Psoas muscle (tissue), 8 donors: ENCODE results near the gene CHD2. TPM values are rescaled to one million over a fixed set of nuclear protein-coding genes. Genes with fewer than 3 reads are reported as not detected.
"Not testable (repeated sequence)": the region's sequence is repeated elsewhere in the genome, so short reads cannot be mapped to it uniquely, and the experiment has no call there.

Experiments
- ATAC-seq, 4 donors: fragments of 200-7000 bp; cut with Tn5 transposase; one replicate each; pipeline ENCODE4 v1.9.1; 2020; ENCODE audit warnings: moderate library complexity in 3 of 4, mild to moderate bottlenecking in 2 of 4
- DNase-seq, 2 donors: peaks; one replicate each; pipeline ENCODE4 v3.0.0-alpha.2; 2020
- H3K27ac ChIP-seq: fragments of 200-600 bp; one replicate; pipeline ENCODE4 v1.8.0; 2022
- H3K27me3 ChIP-seq, 3 donors: fragments of 200-600 bp in 1 of 3; one replicate each; pipeline versions ENCODE4 v1.6.1 to v1.8.0; 2013 to 2022; ENCODE audit warnings: low read length in 2 of 3, mild to moderate bottlenecking in 2 of 3, moderate library complexity in 1 of 3; ENCODE audit not compliant: insufficient read depth in 3 of 3
- H3K36me3 ChIP-seq, 2 donors: fragments of 200-600 bp in 1 of 2; one replicate each; pipeline versions ENCODE4 v1.6.1 to v1.8.0; 2013 to 2022; ENCODE audit warnings: low read depth in 1 of 2, mild to moderate bottlenecking in 1 of 2, moderate library complexity in 1 of 2; ENCODE audit not compliant: insufficient read depth in 1 of 2
- H3K4me1 ChIP-seq: fragments of 200-600 bp; one replicate; pipeline ENCODE4 v1.8.0; 2022
- H3K4me3 ChIP-seq: fragments of 200-600 bp; one replicate; pipeline ENCODE4 v1.8.0; 2022; ENCODE audit warnings: mild to moderate bottlenecking
- H3K9me3 ChIP-seq: fragments of 200-600 bp; one replicate; pipeline ENCODE4 v1.8.0; 2022
- WGBS, 3 donors: extraction: QIAGEN DNeasy Blood & Tissue Kit; methylation state at CpG; one replicate each; pipeline versions ENCODE4 v1.1.6 to v1.1.7; 2013; 5-methylcytosine and 5-hydroxymethylcytosine counted together
- intact Hi-C, 2 donors: fragments of 100-400 bp; cut with DNase I; formaldehyde crosslinking; loops; one replicate each; pipeline versions ENCODE4 v1.11.0 to v1.14.2; 2022
- polyA plus RNA-seq, 3 donors: library from polyadenylated mRNA; stranded (reverse); fragments of 200-250 nt; gene quantifications; one replicate each; pipeline ENCODE4 v1.2.3, GENCODE V29; 2013
- total RNA-seq, 4 donors: library from RNA; stranded (reverse); fragmentation: NEBNext Ultra II Directional in 2 of 4; extraction: Animal tissue kit (Norgen Biotek cat#: 25700) in 2 of 4; gene quantifications; one replicate each; pipeline versions ENCODE4 v1.2.1 to v1.2.4, GENCODE V29; 2021 to 2023
- TF ChIP-seq, protein P1 (sequence below): fragments of 200-600 bp; IDR thresholded peaks from one replicate; pipeline ENCODE4 v1.8.0; 2022; ENCODE audit warnings: antibody characterized with exemption
- donor health status: healthy with polysubstance abuse.
- donor health status: DM: no; HTN: no; CAD: no; lungs with moderate emphysema.
- donor health status: Bipolar disorder and iron deficiency.
- donor health status: healthy.
- donor health status: DM: yes; HTN: yes; CAD: no.
- donor health status: DM: no; HTN: no; CAD: no.
- donor health status: DM: no; HTN: no; CAD: no.
- donor health status: DM: yes; HTN: yes; CAD: no.

Gene CHD2
- total and polyA plus RNA-seq, 7 donors, result 11.1 to 53.0 (median 40.9) TPM

GRCh38 chr15:93030430-93031102, 130.4 kb downstream of the CHD2 start:
- Histone ChIP-seq H3K4me3 (peak overlapping the region; percentile 37), H3K9me3 (no peaks in the 10 kb centered on the region), H3K36me3 (peaks cover 0 to 12% of the 10 kb centered on the region in 2 donors), H3K27ac (peak overlapping the region; percentile 90), H3K4me1 (peaks cover 55% of the 10 kb centered on the region), H3K27me3 (no peaks in the 10 kb centered on the region)
- 12 to 18% (median 17%) methylated on average over 17 to 20 of the region's 20 CpGs for WGBS, 3 donors
- peak; percentile 60 to 71 (median 64) for ATAC-seq
- peak; percentile 71 to 87 for DNase-seq
- intact Hi-C loops, result loop anchor here (1.0 to 10.0 kb wide), 9 partner anchors 57 to 1292 kb away; partner anchors contain the start of gene RGMA (in 1 of the 2)
- TF ChIP-seq, protein P1, sequence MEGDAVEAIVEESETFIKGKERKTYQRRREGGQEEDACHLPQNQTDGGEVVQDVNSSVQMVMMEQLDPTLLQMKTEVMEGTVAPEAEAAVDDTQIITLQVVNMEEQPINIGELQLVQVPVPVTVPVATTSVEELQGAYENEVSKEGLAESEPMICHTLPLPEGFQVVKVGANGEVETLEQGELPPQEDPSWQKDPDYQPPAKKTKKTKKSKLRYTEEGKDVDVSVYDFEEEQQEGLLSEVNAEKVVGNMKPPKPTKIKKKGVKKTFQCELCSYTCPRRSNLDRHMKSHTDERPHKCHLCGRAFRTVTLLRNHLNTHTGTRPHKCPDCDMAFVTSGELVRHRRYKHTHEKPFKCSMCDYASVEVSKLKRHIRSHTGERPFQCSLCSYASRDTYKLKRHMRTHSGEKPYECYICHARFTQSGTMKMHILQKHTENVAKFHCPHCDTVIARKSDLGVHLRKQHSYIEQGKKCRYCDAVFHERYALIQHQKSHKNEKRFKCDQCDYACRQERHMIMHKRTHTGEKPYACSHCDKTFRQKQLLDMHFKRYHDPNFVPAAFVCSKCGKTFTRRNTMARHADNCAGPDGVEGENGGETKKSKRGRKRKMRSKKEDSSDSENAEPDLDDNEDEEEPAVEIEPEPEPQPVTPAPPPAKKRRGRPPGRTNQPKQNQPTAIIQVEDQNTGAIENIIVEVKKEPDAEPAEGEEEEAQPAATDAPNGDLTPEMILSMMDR, result peak; percentile 83

- DNase-seq (no peak), ATAC-seq (no peak)
- TF ChIP-seq, protein P1, result no peak
- H3K9me3 ChIP-seq, result no peaks in the 10 kb centered on the region
- peaks cover 0 to 7% of the 10 kb centered on the region in 2 donors for H3K36me3 ChIP-seq
- peak overlapping the region; percentile 37 for H3K4me3 ChIP-seq
- intact Hi-C loops, result loop anchor here (5.0 to 10.0 kb wide), 8 partner anchors 56 to 1291 kb away; partner anchors contain the start of gene RGMA (in 1 of the 2)
- H3K27ac ChIP-seq, result peak overlapping the region; percentile 90
- peaks cover 50% of the 10 kb centered on the region for H3K4me1 ChIP-seq
- H3K27me3 ChIP-seq, result no peaks in the 10 kb centered on the region
- WGBS, 3 donors, result 67 to 92% (median 71%) methylated on average over 7 to 9 of the region's 9 CpGs
Observed at GRCh38 chr15:93031103-93031464, 131.0 kb downstream of the CHD2 start.

DNA sequence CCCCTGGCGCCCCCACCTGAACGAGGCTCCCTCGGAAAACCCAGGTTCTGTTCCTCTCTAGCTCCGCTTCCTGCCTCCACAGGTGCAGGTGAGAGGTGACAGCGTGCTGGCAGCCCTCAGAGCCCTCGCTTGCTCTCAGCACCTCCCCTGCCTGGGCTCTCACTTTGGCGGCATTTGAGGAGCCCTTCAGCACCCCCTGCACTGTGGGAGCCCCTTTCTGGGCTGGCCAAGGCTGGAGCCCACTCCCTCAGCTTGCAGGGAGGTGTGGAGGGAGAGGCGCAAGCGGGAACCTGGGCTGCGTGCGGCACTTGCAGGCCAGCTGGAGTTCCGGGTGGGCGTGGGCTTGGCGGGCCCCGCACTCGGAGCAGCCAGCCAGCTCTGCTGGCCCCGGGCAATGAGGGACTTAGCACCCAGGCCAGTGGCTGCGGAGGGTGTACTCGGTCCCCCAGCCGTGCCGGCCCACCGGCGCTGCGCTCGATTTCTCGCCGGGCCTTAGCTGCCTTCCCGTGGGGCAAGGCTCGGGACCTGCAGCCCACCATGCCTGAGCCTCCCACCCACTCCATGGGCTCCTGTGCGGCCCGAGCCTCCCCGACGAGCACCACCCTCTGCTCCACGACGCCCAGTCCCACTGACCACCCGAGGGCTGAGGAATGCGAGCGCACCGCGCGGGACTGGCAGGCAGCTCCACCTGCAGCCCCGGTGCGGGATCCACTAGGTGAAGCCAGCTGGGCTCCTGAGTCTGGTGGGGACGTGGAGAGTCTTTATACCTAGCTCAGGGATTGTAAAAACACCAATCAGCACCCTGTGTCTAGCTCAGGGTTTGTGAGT, 131.6 kb downstream of the CHD2 start:
- H3K4me3 ChIP-seq, ATAC-seq, H3K9me3 ChIP-seq, H3K36me3 ChIP-seq, H3K27me3 ChIP-seq: not testable (repeated sequence)
- intact Hi-C loops, result loop anchor here (2.0 to 10.0 kb wide), 9 partner anchors 53 to 1291 kb away; partner anchors contain the start of gene RGMA (in 1 of the 2)
- H3K4me1 ChIP-seq, result peaks cover 46% of the 10 kb centered on the region
- WGBS, 3 donors, result 95 to 97% (median 95%) methylated on average over 39 to 44 of the region's 44 CpGs
- peak in 1 of 2 donors; percentile 48 for DNase-seq
- H3K27ac ChIP-seq, result peak overlapping the region; percentile 90

- DNase-seq, H3K9me3 ChIP-seq, H3K27me3 ChIP-seq, H3K36me3 ChIP-seq, H3K4me3 ChIP-seq, ATAC-seq, H3K27ac ChIP-seq: not testable (repeated sequence)
- intact Hi-C loops, result loop anchor here (2.0 to 10.0 kb wide), 9 partner anchors 52 to 1290 kb away; partner anchors contain the start of gene RGMA (in 1 of the 2)
- WGBS, 3 donors, result 92 to 95% (median 95%) methylated on average over 21 of the region's 21 CpGs
- H3K4me1 ChIP-seq, result peaks cover 43% of the 10 kb centered on the region
Observed at GRCh38 chr15:93032515-93033206, 132.5 kb downstream of the CHD2 start.

GRCh38 chr15:93033434-93034045, 133.4 kb downstream of the CHD2 start:
- H3K36me3 ChIP-seq, result no peaks in the 10 kb centered on the region
- TF ChIP-seq, protein P1, result no peak
- H3K4me1 ChIP-seq, result peaks cover 41% of the 10 kb centered on the region
- 87 to 95% (median 90%) methylated on average over 14 of the region's 14 CpGs for WGBS, 3 donors
- no peak overlapping the region for H3K27ac ChIP-seq
- intact Hi-C loops, result loop anchor here (2.0 to 10.0 kb wide), 10 partner anchors 51 to 1289 kb away; partner anchors contain the start of gene RGMA (in 1 of the 2)
- DNase-seq (no peak), ATAC-seq (no peak)
- H3K9me3 ChIP-seq, result no peaks in the 10 kb centered on the region
- no peak overlapping the region for H3K4me3 ChIP-seq
- H3K27me3 ChIP-seq, result no peaks in the 10 kb centered on the region
